IPS-18c (cell line): Measurements from ENCODE around the gene OR10K2.
"Not testable (repeated sequence)": the region's sequence is repeated elsewhere in the genome, so short reads cannot be mapped to it uniquely, and the experiment has no call there.

Source experiments
- H3K4me3 ChIP-seq: 2 replicates; pipeline ENCODE4 v1.7.0; 2013; ENCODE audit warnings: low read depth, mild to moderate bottlenecking, low read length, moderate library complexity; ENCODE audit not compliant: insufficient read depth
- H3K9me3 ChIP-seq: one replicate; pipeline ENCODE4 v1.6.1; 2013; ENCODE audit warnings: mild to moderate bottlenecking, low read length, moderate library complexity; ENCODE audit not compliant: control insufficient read depth, insufficient read depth

Gene OR10K2, protein sequence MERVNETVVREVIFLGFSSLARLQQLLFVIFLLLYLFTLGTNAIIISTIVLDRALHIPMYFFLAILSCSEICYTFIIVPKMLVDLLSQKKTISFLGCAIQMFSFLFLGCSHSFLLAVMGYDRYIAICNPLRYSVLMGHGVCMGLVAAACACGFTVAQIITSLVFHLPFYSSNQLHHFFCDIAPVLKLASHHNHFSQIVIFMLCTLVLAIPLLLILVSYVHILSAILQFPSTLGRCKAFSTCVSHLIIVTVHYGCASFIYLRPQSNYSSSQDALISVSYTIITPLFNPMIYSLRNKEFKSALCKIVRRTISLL

GRCh38 chr1:158426137-158426536 lies at the start of gene OR10K2:
OR10K2 (minus strand) TSS chr1:158426237; CDS start chr1:158420866, 5,371 bp downstream.
- Histone ChIP-seq H3K4me3 (no peak within 1 kb of the TSS), H3K9me3 (no peaks in the 10 kb centered on the region)

- no peaks in the 10 kb centered on the region for H3K9me3 ChIP-seq
- no peak within 1 kb of the TSS for H3K4me3 ChIP-seq
These were observed 45.9 kb upstream of the OR10K2 start, which contains the start of gene OR10R2 for GRCh38 chr1:158471920-158472319. OR10R2 (plus strand) TSS chr1:158472220; CDS start chr1:158472326, 106 bp downstream.

- Histone ChIP-seq H3K9me3 (no peaks in the 10 kb centered on the region), H3K4me3 (no peak within 1 kb of the TSS)
These were observed 35.5 kb upstream of the OR10K2 start, which contains the start of gene OR10K1 for GRCh38 chr1:158461534-158461933. OR10K1 (plus strand) TSS chr1:158461834; CDS start chr1:158465562, 3,728 bp downstream.

- Histone ChIP-seq H3K4me3 (no peak overlapping the region), H3K9me3 (peaks cover 2% of the 10 kb centered on the region)
These were observed 32.2 kb upstream of the OR10K2 start for GRCh38 chr1:158458263-158458662.

DNA sequence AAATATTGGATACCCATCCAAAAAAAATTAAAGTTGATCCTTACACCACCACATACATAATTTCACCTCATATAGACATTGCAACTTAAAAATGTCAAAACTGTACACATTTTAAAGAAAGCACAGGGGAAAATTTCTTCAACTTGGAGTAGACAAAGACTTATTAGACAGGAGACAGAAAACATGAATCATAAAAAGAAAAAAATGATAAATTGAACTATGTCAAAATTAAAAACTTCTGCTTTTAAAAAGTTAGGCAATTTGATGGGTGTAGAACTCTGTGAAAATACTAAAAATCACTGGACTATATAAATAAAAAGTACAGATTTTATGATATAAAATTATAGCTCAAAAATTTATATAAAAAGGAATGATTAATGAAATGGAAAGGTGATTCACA lies 31.2 kb upstream of the OR10K2 start:
- H3K9me3 ChIP-seq: peaks cover 2% of the 10 kb centered on the region
- no peak overlapping the region for H3K4me3 ChIP-seq

DNA sequence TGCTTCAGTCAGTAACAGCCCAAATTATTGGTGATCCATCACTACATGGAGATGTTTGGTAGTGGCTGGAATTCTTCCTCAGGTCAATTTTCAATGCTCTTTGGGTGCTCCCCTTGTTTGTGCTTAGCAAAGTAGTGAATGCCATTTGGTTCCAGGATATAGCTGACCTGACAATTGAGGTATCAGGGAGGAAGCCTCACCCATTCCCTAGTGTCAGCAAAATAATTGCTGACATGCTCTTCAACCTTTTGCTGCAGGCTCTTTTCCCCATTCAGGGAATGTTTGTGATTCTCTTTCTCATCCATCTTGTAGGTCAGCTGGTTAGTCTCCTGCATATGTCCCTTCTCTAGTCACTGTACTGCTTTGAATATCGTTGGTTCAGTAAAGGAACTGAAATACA lies 28.5 kb upstream of the OR10K2 start:
- Histone ChIP-seq H3K9me3 (peaks cover 2% of the 10 kb centered on the region), H3K4me3 (no peak overlapping the region)

GRCh38 chr1:158445376-158445775 lies 19.3 kb upstream of the OR10K2 start:
- H3K4me3 ChIP-seq: no peak overlapping the region
- H3K9me3 ChIP-seq: no peaks in the 10 kb centered on the region

DNA sequence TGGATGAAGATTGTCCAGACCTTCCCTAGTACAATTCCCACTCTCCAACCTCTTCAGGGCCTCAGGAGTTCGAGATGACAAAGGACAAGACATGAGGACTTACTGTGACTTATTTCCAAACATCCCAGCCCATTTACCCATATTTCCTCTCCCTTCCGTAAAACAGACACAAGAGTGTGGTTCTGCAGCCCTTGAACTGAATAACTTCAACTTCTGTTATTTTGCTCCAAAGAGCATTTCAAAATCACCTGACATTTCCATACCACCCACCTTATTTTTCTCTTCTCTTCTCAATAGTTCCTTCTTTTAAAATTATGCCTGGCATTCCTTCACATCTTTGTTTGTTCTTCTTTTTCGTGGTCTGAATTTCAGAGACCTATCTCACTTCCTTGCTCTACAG lies 8.7 kb upstream of the OR10K2 start:
- Histone ChIP-seq H3K9me3 (no peaks in the 10 kb centered on the region), H3K4me3 (no peak overlapping the region)

DNA sequence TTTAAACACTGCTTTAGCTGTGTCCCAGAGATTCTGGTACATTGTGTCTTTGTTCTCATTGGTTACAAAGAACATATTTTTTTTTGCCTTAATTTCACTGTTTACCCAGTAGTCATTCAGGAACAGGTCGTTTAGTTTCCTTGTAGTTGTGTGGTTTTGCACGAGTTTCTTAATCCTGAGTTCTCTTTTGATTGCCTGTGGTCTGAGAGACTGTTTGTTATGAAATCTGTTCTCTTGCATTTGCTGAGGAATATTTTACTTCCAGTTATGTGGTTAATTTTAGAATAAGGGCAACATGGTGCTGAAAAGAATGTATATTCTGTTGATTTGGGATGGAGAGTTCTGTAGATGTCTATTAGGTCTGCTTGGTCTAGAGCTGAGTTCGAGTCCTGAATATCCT lies 4.1 kb upstream of the OR10K2 start:
- H3K4me3 ChIP-seq, H3K9me3 ChIP-seq: not testable (repeated sequence)

GRCh38 chr1:158425027-158425426 lies 1.0 kb downstream of the OR10K2 start:
- Histone ChIP-seq H3K4me3 (no peak overlapping the region), H3K9me3 (no peaks in the 10 kb centered on the region)

DNA sequence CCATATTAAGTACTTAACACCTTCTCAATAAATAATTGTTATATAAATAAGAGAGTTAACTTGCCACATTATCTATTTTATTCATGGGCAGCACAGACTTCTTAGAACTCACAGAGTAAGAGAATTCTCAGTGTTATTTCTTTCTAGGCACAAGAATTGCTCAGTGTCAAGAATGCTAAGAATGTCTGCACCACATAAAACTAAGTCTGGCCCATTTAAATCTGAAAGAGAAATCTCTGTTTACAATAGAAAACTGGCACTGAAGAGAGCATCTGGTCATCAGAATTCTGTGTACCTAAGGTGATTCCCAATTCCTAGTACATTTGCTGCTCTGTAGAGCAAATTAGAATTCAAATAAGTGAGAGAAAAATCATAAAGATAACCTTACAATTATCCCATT lies 3.8 kb downstream of the OR10K2 start:
- no peaks in the 10 kb centered on the region for H3K9me3 ChIP-seq
- no peak overlapping the region for H3K4me3 ChIP-seq

- H3K4me3 ChIP-seq: no peak overlapping the region
- H3K9me3 ChIP-seq: no peaks in the 10 kb centered on the region
These were observed 8.5 kb downstream of the OR10K2 start for GRCh38 chr1:158417586-158417985.

- no peaks in the 10 kb centered on the region for H3K9me3 ChIP-seq
These were observed 11.2 kb downstream of the OR10K2 start for GRCh38 chr1:158414651-158415345.

DNA sequence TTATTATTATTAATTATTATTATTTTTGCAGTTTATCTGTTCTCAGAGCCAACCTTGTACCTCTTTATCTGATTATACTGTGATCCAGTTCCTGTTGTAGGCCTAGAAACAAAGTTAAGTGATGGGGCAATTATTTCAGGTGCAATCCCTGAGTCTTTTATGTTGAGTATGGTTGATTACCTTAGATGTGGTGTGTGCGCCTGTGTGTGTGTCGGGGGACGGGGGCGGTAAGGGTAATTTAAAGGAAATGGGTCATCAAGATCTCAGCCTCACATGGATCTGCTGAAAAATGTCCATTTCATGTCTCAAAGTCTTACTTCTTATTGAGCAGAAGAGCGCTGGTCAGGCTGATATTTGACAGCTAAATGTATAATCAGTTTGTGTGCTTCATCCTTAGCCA lies 18.9 kb downstream of the OR10K2 start:
- Histone ChIP-seq H3K9me3 (no peaks in the 10 kb centered on the region), H3K4me3 (no peak overlapping the region)

More at GRCh38 chr1:158414651-158415345, 11.2 kb downstream of the OR10K2 start:
- H3K4me3 ChIP-seq: no peak overlapping the region

GRCh38 chr1:158400871-158401270 lies 25.2 kb downstream of the OR10K2 start:
- H3K4me3 ChIP-seq: no peak overlapping the region
- no peaks in the 10 kb centered on the region for H3K9me3 ChIP-seq

- Histone ChIP-seq H3K9me3 (no peaks in the 10 kb centered on the region), H3K4me3 (no peak within 1 kb of the TSS)
These were observed 27.1 kb downstream of the OR10K2 start, which contains the start of gene OR10T2 for GRCh38 chr1:158398818-158399514. OR10T2 (minus strand) TSS chr1:158399466; CDS start chr1:158399466, 0 bp downstream.

- Histone ChIP-seq H3K9me3 (no peaks in the 10 kb centered on the region), H3K4me3 (no peak overlapping the region)
These were observed 29.4 kb downstream of the OR10K2 start for GRCh38 chr1:158396646-158397045.

- Histone ChIP-seq H3K4me3 (no peak overlapping the region), H3K9me3 (no peaks in the 10 kb centered on the region)
These were observed 32.6 kb downstream of the OR10K2 start for GRCh38 chr1:158393476-158393875.
